Measurements from ENCODE around the gene DHRS4L2.

GRCh38 chr14:24051176-24051788 lies 62.6 kb downstream of the DHRS4L2 start:
- TF ChIP-seq, protein P1, sequence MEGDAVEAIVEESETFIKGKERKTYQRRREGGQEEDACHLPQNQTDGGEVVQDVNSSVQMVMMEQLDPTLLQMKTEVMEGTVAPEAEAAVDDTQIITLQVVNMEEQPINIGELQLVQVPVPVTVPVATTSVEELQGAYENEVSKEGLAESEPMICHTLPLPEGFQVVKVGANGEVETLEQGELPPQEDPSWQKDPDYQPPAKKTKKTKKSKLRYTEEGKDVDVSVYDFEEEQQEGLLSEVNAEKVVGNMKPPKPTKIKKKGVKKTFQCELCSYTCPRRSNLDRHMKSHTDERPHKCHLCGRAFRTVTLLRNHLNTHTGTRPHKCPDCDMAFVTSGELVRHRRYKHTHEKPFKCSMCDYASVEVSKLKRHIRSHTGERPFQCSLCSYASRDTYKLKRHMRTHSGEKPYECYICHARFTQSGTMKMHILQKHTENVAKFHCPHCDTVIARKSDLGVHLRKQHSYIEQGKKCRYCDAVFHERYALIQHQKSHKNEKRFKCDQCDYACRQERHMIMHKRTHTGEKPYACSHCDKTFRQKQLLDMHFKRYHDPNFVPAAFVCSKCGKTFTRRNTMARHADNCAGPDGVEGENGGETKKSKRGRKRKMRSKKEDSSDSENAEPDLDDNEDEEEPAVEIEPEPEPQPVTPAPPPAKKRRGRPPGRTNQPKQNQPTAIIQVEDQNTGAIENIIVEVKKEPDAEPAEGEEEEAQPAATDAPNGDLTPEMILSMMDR (IDR thresholded peaks at IDR 0.05): no peak
- TF ChIP-seq POLR2A (IDR thresholded peaks at IDR 0.05; ENCODE audit: low read depth) (no peak), EP300 (IDR thresholded peaks at IDR 0.05) (no peak)
